Heart left ventricle (tissue), 13 donors: ENCODE measurements around the gene SERPINF2.

ENCODE experiments used
- CTCF ChIP-seq, 12 donors: fragments of 200-600 bp; sonication (generic) in 4 of 12; IDR thresholded peaks; one replicate each; pipeline versions ENCODE4 v1.5.0 to v1.8.0; 2018 to 2022; ENCODE audit warnings: antibody characterized with exemption in 12 of 12, mild to moderate bottlenecking in 5 of 12
- POLR2A ChIP-seq, 2 donors: fragments of 450-650 bp; IDR thresholded peaks; one replicate each; pipeline ENCODE4 v1.6.1; 2017; ENCODE audit warnings: antibody characterized with exemption in 2 of 2, mild to moderate bottlenecking in 2 of 2, moderate library complexity in 2 of 2
- donor health status: ischemic (EF 13 %, LVEDD 7.1; RV severe dilation, severe dysfunction).
- donor health status: DM: no; HTN: yes; CAD: no.
- donor health status: DM: no; HTN: no; CAD: no.
- donor health status: ischemic (EF 25% LVEDD 6.9; RV normal size, moderate dysfunction).
- donor health status: ischemic (EF 25% LVEDD 5.7; RV mildly dilated, moderate dysfunction).
- donor health status: ischemic (EF 35%, LVEDD 5.7; RV mildly dilated, moderate dysfunction).
- donor health status: nonischemic (EF 11% LVEDD 7.7; RV severe dilation, severe dysfunction).
- donor health status: DM: yes; HTN: yes; CAD: no.
- donor health status: PGD.
- donor health status: ischemic (EF 29% LVEDD 5.4; RV normal size, mild dysfunction).
- donor health status: nonischemic (EF 23%, LVEDD 6.1; RV moderate dilation, normal function).

- TF ChIP-seq CTCF (IDR thresholded peaks at IDR 0.05) (no peak), POLR2A (IDR thresholded peaks at IDR 0.05) (no peak)
Observed at GRCh38 chr17:1705004-1705403, 37.7 kb upstream of the SERPINF2 start.
